HG03175 (cell line): ENCODE data around the gene BNIP3.
"Not testable (repeated sequence)": the region's sequence is repeated elsewhere in the genome, so short reads cannot be mapped to it uniquely, and the experiment has no call there.

ENCODE experiments used
- ATAC-seq: cut with Tn5 transposase; IDR thresholded peaks from one replicate; pipeline ENCODE4 v1.9.1; 2021; ENCODE audit warnings: mild to moderate bottlenecking, moderate library complexity; ENCODE audit not compliant: unreplicated experiment

The BNIP3 gene

DNA sequence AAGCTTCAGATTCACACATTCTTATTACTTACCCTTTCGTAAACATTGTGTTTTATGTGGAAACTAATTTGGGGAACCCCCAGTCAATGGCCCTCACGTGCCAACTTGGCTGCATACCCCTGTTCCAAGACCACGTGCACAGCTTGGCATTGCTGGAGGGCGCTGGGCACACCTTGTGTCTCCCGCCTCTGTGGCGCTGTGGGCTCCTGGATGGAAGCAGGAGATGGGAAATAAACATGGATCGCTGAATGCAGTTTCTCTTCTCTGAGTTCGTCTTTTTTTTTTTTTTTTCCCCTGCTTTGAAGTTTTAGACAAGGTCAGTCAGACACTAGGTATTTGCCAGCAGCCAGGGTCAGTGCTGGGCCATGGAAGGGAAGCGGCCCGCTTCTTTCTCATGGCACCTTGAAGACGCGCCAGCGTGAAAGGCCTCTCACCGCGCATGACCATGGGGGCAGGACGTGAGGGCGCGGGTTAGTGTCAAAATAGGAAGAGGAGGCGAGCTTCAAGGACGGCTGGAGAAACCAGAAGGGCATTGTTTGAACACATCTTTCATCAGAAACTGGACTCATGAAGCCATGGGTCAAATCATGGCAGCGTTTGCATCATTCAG, 27.3 kb downstream of the BNIP3 start:
- ATAC-seq: no peak

DNA sequence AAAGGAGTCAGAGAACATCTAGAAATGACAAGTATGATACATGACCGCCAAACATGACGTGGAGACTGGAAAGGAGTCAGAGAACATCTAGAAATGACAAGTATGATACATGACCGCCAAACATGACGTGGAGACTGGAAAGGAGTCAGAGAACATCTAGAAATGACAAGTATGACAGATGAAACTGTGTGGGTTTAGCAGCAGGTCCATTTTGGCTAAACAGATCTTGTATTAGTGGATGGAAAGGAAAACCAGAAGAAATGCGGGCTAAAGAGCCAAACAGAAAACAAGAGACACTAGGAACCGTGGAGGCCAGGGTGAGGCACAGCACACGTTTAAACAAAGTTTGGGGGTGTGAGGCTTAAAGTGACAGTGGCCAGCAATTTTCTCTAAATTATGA, 31.8 kb downstream of the BNIP3 start:
- not testable (repeated sequence) for ATAC-seq

DNA sequence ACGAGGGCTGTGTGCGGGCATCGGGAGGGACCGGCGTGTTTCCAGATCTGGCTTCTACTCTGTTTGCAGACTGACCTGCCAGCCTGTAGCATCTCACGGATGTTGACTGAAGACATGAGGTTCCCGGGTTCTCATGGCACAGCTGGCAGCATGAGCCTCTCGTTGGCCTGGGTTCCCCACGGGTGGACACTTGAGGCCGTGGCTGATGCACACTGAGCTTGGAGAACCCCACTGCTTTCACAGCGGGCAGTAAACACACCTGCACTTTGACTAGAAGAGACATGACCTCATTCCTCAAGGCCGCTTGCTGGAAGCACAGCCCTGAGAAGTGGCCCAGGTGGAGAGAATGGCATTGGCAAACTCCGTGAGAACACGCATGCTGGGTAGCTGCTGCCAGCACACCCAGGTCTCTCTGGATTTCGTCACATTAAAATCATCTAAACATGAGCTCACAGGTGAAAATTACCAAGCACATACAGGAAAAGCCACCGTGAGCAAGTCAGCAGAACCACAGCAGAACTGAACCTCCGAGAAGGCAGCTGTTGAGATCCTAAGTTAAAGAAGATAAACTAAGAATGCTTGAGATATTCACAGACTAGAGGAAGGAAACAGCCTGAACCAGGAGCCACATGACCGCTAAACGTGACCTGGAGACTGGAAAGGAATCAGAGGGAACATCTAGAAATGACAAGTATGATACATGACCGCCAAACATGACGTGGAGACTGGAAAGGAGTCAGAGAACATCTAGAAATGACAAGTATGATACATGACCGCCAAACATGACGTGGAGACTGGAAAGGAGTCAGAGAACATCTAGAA, 32.5 kb downstream of the BNIP3 start:
- no peak for ATAC-seq

DNA sequence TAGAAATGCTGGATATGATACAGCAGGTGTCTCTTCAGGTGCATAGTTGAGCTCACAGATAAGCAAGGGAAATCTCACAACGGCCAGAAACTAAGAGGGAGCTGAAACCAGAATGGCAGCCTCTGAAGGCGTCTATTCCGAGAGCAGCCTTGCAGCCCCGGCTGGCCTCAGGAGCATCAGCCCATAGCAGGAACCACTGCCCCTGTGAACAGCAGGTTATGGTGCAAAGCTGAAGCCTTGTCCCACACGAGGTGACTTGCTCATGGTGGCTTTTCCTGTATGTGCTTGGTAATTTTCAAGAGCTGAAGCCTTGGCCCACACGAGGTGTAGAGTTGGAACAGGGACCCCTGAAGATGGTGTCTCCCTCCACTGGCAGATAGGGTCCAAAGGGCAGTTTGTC, 33.2 kb downstream of the BNIP3 start:
- ATAC-seq: no peak

DNA sequence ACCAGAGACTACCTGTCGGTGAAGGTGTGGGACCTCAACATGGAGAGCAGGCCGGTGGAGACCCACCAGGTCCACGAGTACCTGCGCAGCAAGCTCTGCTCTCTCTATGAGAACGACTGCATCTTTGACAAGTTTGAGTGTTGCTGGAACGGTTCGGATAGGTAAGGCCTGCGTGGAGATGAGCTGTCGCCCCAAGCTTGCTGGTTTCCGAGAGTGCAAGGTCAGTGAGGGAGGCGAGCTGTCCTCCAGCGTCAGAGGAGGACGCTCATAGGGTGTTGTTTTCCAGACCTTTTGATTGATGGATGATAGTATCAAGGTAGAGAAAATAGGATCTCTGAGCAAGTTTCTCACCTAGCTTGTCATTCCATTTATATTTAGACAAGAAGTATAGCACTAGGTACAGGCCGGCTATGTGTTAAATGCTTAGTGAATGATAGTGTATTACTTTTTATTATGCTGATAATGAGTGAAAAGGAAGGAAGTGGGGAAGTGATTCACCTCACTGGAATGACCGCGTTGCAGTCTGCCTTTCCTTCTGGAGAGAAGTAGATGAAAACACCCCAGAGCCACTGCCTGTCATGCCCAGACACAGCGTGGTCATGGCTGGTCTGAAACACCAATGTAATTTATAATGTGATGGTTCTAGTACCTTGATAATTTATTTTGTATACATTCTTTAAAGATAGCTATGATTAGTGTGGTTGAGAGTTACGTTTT, 33.9 kb downstream of the BNIP3 start:
- ATAC-seq: no peak

DNA sequence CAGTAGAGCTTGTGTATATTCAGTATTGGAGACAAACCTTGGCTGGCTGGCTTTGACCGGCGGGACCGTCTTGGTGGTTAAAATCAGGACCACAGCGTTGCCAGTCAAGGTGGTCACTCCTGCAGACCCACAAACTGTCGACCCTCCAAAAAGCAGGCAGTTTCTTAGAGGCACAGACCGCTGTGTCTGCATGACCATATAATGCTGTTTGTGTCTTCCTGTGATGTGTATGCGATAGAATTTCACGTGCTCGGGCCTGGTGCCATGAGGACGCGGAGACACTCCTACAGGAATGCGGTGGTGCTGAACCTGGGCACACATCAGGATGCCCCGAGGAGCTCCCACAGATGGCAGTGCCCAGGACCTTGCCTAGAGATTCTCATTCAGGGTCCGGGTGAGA, 34.8 kb downstream of the BNIP3 start:
- no peak for ATAC-seq

DNA sequence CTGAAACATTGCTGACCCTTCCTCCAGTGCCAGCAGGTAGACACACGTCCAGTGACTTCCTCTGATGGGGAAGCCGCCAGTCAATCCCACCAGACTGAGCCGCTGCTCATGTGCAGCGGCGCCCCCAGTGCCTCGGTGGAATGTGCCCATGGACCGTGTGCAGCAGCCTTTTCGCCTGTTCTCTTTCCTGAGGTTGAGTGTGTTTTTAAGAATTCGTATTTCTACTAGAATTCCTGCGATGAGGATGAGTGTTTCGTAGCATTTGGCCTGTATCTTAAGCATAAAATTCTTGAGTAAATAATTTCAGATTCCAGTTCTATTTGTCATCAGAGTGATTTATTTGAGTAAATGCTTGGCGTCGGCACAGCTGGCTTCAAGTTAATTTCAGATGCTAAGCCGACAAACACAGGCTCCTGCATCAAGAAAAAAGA, 35.4 kb downstream of the BNIP3 start:
- ATAC-seq: no peak

DNA sequence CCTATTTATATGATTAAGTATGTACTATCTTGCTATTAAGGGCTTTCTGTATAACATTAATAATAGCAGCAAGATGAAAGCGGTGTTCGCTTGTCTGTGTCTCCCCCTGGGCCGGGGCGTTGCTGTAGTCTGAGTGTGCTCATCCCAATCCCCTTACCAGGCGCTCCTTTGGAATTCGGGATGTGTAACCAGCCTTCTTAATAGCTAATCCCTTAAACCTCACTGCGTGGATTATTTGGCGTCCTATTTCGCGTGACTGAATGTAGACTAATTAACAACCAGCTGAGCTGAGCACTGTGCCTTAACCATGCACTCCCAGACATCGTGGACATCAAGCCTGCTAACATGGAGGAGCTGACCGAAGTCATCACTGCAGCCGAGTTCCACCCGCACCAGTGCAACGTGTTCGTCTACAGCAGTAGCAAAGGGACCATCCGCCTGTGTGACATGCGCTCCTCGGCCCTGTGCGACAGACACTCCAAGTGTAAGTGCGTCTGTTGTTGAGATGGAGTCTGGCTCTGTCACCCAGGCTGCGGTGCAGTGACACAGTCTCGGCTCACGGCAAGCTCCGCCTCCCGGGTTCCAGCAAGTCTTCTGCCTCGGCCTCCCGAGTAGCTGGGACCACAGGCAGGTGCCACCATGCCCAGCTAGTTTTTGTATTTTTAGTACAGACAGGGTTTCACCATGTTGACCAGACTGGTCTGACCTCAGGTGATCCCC, 36.6 kb downstream of the BNIP3 start:
- ATAC-seq: no peak

DNA sequence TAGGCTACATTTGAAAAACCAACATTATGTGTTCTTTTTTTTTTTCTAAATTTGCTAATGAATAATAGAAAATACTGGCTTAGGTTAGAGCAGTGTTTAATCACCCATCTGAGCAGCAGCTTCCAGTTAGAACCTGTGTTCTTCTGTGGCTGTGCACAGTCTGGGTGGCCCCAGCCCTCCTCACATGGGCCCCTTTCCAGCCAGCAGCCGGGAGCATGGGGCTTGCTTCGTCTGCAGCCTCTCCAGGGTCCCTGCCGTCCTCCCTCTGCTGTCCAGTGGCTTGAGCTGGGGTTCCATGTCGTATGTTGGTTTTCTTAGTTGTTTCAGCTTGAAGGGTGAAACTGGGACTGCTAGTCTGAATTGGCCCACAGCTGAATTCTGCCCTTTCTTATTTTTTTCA, 37.3 kb downstream of the BNIP3 start:
- no peak for ATAC-seq

DNA sequence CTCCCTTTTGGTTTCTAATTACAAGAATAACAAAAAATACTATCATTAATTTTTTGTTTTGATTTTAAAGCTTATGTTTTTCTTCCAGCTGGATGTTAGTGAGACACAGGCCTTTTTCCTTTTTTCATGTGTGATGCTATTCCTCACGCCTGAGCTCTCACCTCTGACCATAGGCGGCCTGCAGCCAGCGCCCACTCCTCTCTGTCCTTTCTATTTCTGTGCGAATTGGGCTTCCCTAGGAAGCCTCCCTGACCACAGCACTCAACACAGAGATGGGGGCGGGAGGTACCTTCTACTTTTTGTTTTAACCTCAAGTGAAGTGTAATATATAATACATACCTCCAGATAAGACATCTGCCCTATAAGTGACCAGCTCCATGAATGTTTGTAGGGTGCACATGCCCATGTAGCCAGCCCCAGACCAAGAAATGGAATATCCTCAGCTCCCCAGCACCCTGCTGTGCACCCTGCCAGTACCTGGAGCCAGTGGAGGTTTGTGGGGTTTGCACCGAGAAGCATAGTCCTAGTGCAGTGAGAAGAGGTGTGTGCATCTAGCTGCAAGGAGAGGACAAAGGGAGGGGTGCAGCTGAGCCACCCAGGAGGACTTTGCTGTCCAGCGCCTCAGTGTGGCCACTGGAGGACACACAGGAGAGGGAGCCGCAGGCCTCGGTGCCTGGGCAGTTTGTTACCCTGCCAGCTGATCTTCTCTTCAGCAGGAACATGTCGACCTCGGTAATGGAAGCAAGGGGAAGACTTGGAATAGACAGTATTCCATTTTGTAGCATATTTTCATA, 38.5 kb downstream of the BNIP3 start:
- no peak for ATAC-seq

DNA sequence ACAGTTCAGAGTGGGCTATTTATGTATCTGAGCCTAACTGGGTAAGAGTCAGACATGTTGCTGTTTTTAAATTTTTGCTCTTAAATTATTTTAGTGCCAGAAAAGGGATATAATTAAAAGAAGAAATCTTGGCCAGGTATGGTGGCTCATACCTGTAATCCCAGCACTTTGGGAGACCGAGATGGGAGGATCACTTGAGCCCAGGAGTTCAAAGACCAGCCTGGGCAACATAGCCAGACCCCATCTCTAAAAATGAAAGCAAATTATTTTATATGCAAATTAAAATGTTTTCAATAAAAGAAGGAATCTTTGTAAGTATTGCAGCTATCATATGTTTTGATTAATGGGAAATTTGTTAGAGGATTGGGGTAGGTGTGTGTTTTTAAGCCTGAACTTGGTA, 39.3 kb downstream of the BNIP3 start:
- no peak for ATAC-seq

DNA sequence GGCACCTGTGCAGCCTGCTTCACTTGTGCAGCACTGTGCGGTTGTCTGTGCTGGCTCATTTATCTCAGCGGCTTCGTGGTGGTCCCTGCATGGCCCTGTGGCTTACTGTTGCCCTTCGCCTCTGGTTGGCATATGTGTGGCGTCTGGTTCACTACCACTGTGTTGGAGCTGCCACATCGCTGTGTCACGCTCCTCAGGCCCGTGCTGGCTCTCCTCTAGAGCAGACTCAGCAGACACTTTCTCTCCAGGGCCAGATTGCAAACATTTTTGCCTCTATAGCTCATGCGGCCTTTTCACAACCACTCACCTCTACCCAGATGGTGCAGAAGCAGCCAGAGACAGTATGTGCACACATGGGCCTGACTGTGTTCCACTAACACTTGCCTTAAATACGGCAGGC, 43.0 kb downstream of the BNIP3 start:
- no peak for ATAC-seq

DNA sequence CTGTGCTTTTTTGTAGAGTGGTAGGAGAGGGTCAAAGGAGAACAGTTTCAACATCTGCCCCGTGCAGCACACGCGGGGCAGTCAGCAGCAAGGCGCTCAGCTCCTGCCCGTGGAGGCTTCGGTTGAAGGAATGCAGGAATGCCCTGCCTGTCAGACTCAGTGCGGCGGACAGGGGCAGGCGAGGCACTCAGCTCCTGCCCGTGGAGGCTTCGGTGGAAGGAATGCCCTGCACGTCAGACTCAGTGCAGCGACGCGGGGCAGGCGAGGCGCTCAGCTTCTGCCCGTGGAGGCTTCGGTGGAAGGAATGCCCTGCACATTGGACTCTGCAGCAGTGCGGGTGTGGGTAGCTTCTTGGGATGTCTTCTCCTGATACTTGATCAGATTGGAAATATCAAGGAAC, 43.9 kb downstream of the BNIP3 start:
- no peak for ATAC-seq

DNA sequence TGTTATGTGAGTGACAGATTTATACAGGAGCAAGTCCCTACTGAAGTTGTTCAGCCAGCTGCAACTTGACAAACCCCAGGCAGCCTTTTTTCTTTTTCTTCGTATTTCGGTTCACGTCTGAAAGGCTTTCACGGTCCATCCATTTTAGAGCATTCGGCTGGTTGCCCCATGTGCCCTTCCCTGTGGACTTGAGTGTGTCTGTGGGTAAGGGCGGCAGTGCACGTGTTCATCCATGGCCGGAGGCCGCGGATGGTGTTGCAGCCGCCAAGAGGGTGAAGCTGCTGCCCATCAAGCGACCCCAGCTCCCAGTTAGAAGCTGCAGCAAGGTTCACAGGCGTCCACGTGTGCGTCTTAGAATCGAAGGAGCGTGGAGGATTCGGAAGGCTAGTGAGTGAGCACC, 45.0 kb downstream of the BNIP3 start:
- ATAC-seq: no peak

DNA sequence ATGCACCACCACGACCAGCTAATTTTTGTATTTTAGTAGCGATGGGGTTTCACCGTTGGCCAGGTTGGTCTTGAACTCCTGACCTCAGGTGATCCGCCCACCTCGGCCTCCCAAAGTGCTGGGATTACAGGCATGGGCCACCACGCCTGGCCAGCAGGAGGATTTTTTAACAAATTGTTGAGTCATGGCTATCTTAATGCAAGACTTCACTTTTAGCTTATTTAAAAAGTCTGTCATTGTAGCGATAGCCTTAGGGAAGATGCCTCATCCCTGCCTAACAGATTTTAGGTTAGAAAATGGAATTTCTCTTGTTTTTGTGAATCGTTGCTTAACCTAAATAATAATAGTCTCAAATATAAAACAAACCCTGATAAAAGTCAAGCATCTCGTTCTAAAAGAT, 45.4 kb downstream of the BNIP3 start:
- ATAC-seq: no peak

DNA sequence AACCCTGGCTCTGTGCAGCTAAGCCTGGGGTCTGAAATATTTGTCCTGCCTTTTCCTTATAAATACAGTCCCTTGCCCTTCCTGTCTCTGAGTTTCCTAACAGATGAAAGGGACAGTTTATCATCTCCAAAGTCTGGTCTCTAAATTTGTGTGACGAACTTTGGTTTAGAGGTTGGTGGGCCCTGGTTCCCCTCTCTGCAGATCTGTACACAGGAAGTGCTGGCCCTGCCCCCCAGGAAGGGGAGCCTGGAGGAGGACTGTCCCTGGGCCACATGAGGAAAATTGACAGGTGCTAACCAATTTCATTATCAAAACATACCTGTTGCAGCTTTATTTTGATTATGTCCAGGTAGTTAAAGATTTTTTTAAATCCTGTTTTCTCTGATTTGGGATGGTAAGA, 46.5 kb downstream of the BNIP3 start:
- ATAC-seq: no peak

DNA sequence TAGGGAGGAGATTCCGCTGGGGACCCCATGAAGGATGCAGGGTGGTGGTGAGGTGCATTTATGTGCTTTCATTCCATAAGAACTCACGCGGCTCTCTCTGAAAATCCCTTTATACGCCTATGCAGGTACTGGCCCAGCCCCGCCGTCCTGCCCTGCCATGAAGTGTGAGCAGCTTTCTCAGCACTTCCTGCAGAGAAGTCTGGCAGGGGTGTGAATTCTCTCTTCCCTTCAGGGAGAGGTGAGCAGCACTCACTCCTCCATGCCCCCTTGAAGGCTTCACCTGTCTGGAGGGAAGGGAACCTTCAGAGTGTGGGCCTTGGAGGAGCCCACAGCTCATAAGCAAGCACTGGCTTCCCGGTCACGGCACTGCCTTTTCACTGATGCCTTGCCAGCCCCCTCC, 47.0 kb downstream of the BNIP3 start:
- ATAC-seq: no peak

DNA sequence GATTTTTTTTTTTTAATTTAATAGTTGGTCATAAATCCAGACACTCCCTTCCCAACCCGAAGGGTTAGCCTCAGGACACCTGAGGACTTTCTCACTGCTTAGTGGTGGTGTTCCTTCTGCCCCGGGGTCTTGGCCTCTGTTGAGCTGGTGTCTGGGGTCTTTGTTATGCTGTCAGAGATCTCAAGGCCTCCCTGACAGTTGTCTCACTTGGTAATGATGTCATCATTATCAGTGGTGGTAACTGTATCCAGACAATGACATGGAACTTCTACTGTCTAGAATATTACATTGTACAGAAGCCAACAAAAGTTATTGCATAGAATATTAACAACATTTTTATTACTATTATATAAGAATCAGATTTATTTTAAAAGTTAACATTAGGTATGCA, 48.0 kb downstream of the BNIP3 start:
- no peak for ATAC-seq

DNA sequence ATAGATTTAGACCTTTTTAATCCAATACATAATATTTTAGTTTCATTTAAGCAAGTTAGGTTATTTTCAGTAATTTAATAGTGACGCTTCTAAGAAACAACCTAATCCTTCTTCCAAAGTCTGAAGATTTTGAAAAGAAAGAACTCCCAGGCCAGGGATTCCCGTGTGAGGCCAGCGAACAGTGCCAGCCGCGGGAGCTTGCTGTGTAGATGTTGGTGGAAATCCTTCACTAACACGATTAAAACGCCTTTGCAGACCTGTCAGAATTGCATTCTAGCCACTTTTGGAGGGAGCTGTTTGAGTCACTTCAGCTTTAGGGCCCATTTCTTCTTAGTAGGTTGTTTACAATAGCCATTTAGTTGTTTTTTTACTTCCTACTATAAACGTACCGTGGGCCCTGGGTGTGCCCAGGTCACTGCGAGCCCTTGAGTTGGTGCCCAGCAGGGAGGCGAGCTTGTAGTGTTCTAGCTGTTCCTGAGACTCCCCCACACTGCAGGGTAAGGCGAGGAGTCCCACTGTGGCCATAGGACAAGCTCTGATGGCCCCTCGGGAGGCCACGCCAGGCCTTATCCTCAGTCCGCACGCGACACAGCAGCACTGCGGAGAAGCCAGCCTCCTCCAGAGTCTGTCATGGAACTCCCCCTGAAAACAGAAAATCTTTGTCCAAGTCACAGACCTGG, 48.6 kb downstream of the BNIP3 start:
- ATAC-seq: no peak

DNA sequence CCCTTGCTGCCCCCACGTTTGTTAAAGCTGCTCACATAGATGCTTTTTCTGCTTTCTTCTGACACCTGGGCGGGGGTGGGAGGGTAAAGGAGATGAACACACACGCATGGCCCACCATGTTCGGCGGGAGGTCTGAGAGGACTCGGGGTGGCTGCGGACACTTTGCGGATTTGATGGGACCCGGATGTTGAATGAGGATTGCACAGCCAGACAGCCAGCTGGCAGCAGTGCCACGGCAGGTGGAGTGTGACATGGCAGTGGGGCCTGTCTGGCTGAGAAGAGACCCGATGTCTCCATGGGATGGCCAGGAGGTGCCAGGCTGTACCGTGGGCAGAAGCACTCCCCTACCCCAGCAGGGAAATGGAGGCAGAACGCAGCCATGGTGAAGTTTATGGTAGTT, 49.7 kb downstream of the BNIP3 start:
- no peak for ATAC-seq
